Measurements from ENCODE around the gene ODAPH.
"Not testable (repeated sequence)": the region's sequence is repeated elsewhere in the genome, so short reads cannot be mapped to it uniquely, and the experiment has no call there.

Gene ODAPH

GRCh38 chr4:75527482-75527881 is 28.4 kb upstream of the ODAPH start:
- no peaks in the 10 kb centered on the region for H3K9me3 ChIP-seq
- no peaks in the 10 kb centered on the region for H3K27me3 ChIP-seq
- no peaks in the 10 kb centered on the region for H3K4me1 ChIP-seq (ENCODE audit: control insufficient read depth in 1 of 2, insufficient read depth in 1 of 2, low read depth in 1 of 2, low read length in 1 of 2)
- no peak overlapping the region for H3K4me3 ChIP-seq (ENCODE audit: low read depth in 1 of 2, low read length in 1 of 2)
- TF ChIP-seq CTCF (IDR thresholded peaks at IDR 0.05): no peak
- H3K36me3 ChIP-seq: peaks cover 37% of the 10 kb centered on the region
- H3K27ac ChIP-seq: no peak overlapping the region

DNA sequence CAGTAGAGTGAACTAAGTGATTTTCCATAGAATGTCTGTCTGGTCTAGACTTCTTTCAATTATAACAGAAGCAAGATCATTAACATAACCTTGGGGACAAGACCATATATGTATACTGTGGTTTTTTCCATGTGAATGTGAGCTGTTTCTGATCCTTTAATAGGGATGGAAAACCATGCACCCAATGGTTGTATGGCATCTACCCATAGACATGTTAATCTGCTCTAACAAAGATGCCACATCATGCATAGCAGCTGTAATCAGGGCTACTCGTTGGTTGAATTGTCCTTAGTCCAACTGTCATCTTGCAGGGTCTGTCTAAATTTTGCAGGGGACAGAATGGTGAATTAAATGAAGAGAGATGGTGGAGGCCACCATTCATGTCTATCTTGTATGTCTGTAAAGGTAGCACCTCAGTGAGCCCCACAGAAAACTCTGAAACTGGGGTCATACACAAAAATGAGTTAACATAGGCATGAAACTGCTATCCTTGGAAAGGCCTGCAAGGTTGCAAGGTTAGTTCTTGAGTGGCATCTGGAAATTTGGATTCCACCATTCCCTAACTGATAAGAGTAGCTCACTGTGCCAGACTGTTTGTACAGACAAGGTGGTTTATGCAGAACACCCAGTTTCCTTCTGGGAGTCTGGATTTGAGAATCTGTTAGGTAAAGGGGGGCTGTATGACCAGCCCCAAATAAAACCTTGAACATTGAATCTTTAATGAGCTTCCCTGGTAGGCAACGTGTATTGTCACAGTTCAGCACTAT is 25.1 kb upstream of the ODAPH start:
- H3K27me3 ChIP-seq: no peaks in the 10 kb centered on the region
- H3K4me1 ChIP-seq (ENCODE audit: control insufficient read depth in 1 of 2, insufficient read depth in 1 of 2, low read depth in 1 of 2, low read length in 1 of 2): no peaks in the 10 kb centered on the region
- H3K9me3 ChIP-seq: no peaks in the 10 kb centered on the region
- H3K4me3 ChIP-seq (ENCODE audit: low read depth in 1 of 2, low read length in 1 of 2): no peak overlapping the region
- H3K36me3 ChIP-seq: peaks cover 25% of the 10 kb centered on the region
- no peak overlapping the region for H3K27ac ChIP-seq
- no peak for TF ChIP-seq CTCF (IDR thresholded peaks at IDR 0.05)

GRCh38 chr4:75531536-75532143 is 24.2 kb upstream of the ODAPH start:
- H3K27me3 ChIP-seq; H3K9me3 ChIP-seq; H3K4me1 ChIP-seq (ENCODE audit: control insufficient read depth in 1 of 2, insufficient read depth in 1 of 2, low read depth in 1 of 2, low read length in 1 of 2); H3K27ac ChIP-seq; H3K4me3 ChIP-seq (ENCODE audit: low read depth in 1 of 2, low read length in 1 of 2): not testable (repeated sequence)
- peaks cover 21% of the 10 kb centered on the region for H3K36me3 ChIP-seq

DNA sequence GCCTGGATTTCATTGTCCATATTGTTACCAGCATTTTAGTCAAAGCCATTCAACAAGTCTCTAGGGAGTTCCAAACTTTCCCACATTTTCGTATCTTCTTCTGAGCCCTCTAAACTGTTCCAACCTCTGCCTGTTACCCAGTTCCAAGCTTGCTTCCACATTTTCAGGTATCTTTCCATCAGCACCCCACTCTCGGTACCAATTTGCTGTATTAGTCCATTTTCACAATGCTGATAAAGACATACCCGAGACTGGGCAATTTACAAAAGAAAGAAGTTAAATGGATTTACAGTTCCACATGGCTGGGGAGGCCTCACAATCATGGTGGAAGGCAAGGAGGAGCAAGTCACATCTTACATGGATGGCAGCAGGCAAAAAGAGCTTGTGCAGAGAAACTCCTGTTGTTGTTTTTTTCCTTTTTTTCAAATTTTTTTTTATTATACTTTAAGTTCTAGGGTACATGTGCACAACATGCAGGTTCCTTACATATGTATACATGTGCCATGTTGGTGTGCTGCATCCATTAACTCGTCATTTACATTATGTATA is 22.5 kb upstream of the ODAPH start:
- H3K27me3 ChIP-seq; H3K4me3 ChIP-seq (ENCODE audit: low read depth in 1 of 2, low read length in 1 of 2); H3K9me3 ChIP-seq; H3K36me3 ChIP-seq; H3K4me1 ChIP-seq (ENCODE audit: control insufficient read depth in 1 of 2, insufficient read depth in 1 of 2, low read depth in 1 of 2, low read length in 1 of 2); H3K27ac ChIP-seq: not testable (repeated sequence)

DNA sequence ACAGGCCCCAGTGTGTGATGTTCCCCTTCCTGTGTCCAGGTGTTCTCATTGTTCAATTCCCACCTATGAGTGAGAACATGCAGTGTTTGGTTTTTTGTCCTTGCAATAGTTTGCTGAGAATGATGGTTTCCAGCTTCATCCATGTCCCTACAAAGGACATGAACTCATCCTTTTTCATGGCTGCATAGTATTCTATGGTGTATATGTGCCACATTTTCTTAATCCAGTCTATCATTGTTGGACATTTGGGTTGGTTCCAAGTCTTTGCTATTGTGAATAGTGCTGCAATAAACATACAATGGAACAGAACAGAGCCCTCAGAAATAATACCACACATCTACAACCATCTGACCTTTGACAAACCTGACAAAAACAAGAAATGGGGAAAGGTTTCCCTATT is 21.9 kb upstream of the ODAPH start:
- not testable (repeated sequence) for H3K36me3 ChIP-seq; H3K4me1 ChIP-seq (ENCODE audit: control insufficient read depth in 1 of 2, insufficient read depth in 1 of 2, low read depth in 1 of 2, low read length in 1 of 2); H3K27me3 ChIP-seq; H3K27ac ChIP-seq; H3K4me3 ChIP-seq (ENCODE audit: low read depth in 1 of 2, low read length in 1 of 2); H3K9me3 ChIP-seq

DNA sequence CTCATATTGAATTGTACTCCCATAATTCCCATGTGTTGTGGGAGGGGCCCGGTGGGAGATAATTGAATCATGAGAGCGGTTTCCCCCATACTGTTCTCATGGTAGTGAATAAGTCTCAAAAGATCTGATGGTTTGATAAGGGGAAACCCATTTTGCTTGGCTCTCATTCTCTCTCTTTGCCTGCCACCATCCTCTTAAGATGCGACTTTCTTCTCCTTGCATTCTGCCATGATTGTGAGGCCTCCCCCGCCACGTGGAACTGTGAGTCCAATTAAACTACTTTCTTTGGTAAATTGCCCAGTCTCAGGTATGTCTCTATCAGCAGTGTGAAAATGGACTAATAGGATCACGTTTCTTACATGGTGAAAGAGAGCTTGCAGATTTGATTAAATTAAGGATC is 18.6 kb upstream of the ODAPH start:
- H3K9me3 ChIP-seq; H3K4me3 ChIP-seq (ENCODE audit: low read depth in 1 of 2, low read length in 1 of 2); H3K36me3 ChIP-seq; H3K27me3 ChIP-seq; H3K4me1 ChIP-seq (ENCODE audit: control insufficient read depth in 1 of 2, insufficient read depth in 1 of 2, low read depth in 1 of 2, low read length in 1 of 2); H3K27ac ChIP-seq: not testable (repeated sequence)

DNA sequence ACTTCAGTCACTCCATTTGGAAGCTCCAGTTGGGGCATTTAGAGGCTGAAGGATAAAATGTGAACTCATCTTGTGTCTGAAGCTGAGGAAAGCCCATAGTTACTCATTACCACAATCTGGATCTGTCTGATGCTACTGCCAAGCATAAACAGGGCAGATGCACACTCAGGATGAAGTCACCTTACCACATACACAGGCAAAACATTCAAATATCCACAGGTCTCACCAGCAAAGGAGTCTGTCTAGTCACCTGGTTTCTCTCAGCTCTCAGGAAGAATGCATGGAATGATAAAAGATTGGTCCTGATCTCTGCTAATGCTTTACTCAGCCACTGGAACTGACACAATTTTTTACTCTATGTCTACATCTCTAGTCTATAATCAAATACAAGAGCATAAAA is 13.0 kb upstream of the ODAPH start:
- Histone ChIP-seq H3K4me1 (ENCODE audit: control insufficient read depth in 1 of 2, insufficient read depth in 1 of 2, low read depth in 1 of 2, low read length in 1 of 2) (no peaks in the 10 kb centered on the region), H3K27ac (no peak overlapping the region), H3K27me3 (no peaks in the 10 kb centered on the region), H3K9me3 (no peaks in the 10 kb centered on the region), H3K36me3 (no peaks in the 10 kb centered on the region), H3K4me3 (ENCODE audit: low read depth in 1 of 2, low read length in 1 of 2) (no peak overlapping the region)
- TF ChIP-seq CTCF (IDR thresholded peaks at IDR 0.05): no peak

DNA sequence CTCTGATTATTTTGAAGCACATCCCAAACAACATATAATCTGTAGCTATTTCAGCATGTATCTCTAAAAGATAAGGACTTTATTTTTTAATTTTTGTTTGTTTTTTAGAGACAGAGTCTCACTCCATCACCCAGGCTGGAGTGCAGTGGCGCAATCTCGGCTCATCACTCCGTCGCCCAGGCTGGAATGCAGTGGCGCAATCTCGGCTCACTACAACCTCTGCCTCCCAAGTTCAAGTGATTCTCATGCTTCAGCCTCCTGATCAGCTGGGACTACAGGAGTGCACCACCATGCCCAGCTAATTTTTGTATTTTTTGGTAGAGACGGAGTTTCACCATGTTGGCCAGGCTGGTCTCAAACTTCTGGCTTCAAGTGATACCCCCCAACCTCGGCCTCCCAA is 11.6 kb upstream of the ODAPH start:
- not testable (repeated sequence) for H3K27me3 ChIP-seq; H3K4me3 ChIP-seq (ENCODE audit: low read depth in 1 of 2, low read length in 1 of 2); H3K9me3 ChIP-seq; H3K4me1 ChIP-seq (ENCODE audit: control insufficient read depth in 1 of 2, insufficient read depth in 1 of 2, low read depth in 1 of 2, low read length in 1 of 2); H3K27ac ChIP-seq; H3K36me3 ChIP-seq

All from neutrophil (primary cell).